HG02938 (cell line): ENCODE data around the gene GPR87.
A peak's percentile ranks its signal among the peaks of the same experiment; 100 is the strongest.

ENCODE experiments used
- ATAC-seq: cut with Tn5 transposase; IDR thresholded peaks from one replicate; pipeline ENCODE4 v1.9.1; 2021; ENCODE audit warnings: mild to moderate bottlenecking, moderate library complexity; ENCODE audit not compliant: unreplicated experiment

The GPR87 gene

GRCh38 chr3:151283907-151284461 is 32.6 kb downstream of the GPR87 start:
- no peak for ATAC-seq

GRCh38 chr3:151283387-151283786 is 33.2 kb downstream of the GPR87 start:
- no peak for ATAC-seq

- ATAC-seq, result peak; percentile 58
These were observed 33.7 kb downstream of the GPR87 start for GRCh38 chr3:151282921-151283320.

- ATAC-seq, result no peak
These were observed 34.8 kb downstream of the GPR87 start for GRCh38 chr3:151281671-151282324.

- no peak for ATAC-seq
These were observed 38.4 kb downstream of the GPR87 start, which contains the start of gene P2RY14 for GRCh38 chr3:151278230-151278629. P2RY14 (minus strand) TSS chr3:151278542; CDS start chr3:151214316, 64,226 bp downstream.

GRCh38 chr3:151276687-151277042 is 40.0 kb downstream of the GPR87 start:
- peak; percentile 55 for ATAC-seq

GRCh38 chr3:151276038-151276686 is 40.5 kb downstream of the GPR87 start:
- peak; percentile 20 for ATAC-seq

GRCh38 chr3:151275091-151275490 is 41.5 kb downstream of the GPR87 start:
- no peak for ATAC-seq

GRCh38 chr3:151269631-151270030 is 47.0 kb downstream of the GPR87 start:
- ATAC-seq, result no peak

GRCh38 chr3:151268267-151269235 is 48.1 kb downstream of the GPR87 start:
- ATAC-seq, result peak; percentile 45

- no peak for ATAC-seq
These were observed 49.6 kb downstream of the GPR87 start for GRCh38 chr3:151267066-151267465.

GRCh38 chr3:151265866-151266265 is 50.8 kb downstream of the GPR87 start:
- peak; percentile 95 for ATAC-seq

- no peak for ATAC-seq
These were observed 51.5 kb downstream of the GPR87 start for GRCh38 chr3:151265166-151265565.

- no peak for ATAC-seq
These were observed 52.0 kb downstream of the GPR87 start for GRCh38 chr3:151264605-151265004.

GRCh38 chr3:151262871-151263525 is 53.6 kb downstream of the GPR87 start:
- no peak for ATAC-seq

GRCh38 chr3:151259664-151260063 is 57.0 kb downstream of the GPR87 start:
- no peak for ATAC-seq

- no peak for ATAC-seq
These were observed 59.9 kb downstream of the GPR87 start for GRCh38 chr3:151256749-151257148.

GRCh38 chr3:151248772-151249337 is 67.8 kb downstream of the GPR87 start:
- no peak for ATAC-seq
